ENCODE measurements around the gene SIGLEC8. TPM values are rescaled to one million over a fixed set of nuclear protein-coding genes. Genes with fewer than 3 reads are reported as not detected.

Gene SIGLEC8
- total RNA-seq, 2 donors from 2014 or later: 0.28 to 0.41 TPM

GRCh38 chr19:51473009-51473707 lies 14.9 kb upstream of the SIGLEC8 start:
- Histone ChIP-seq H3K27me3 (replicated peaks; ENCODE audit: insufficient read depth) (no peaks in the 10 kb centered on the region), H3K4me1 (ENCODE audit: control insufficient read depth in 1 of 2, low read depth in 2 of 2) (no peaks in the 10 kb centered on the region), H3K4me3 (no peak overlapping the region), H3K36me3 (no peaks in the 10 kb centered on the region), H3K27ac (no peak overlapping the region), H3K9me3 (no peaks in the 10 kb centered on the region)
- TF ChIP-seq CTCF (IDR thresholded peaks at IDR 0.05): peak; percentile 80
- peak; percentile 38 for DNase-seq (ENCODE audit: low spot score)
- ATAC-seq (ENCODE audit: insufficient number of reproducible peaks, low FRiP score, low read depth): no peak

GRCh38 chr19:51472607-51473006 lies 14.4 kb upstream of the SIGLEC8 start:
- no peak overlapping the region for H3K27ac ChIP-seq
- no peaks in the 10 kb centered on the region for H3K4me1 ChIP-seq (ENCODE audit: control insufficient read depth in 1 of 2, low read depth in 2 of 2)
- no peaks in the 10 kb centered on the region for H3K27me3 ChIP-seq (replicated peaks; ENCODE audit: insufficient read depth)
- no peak for ATAC-seq (ENCODE audit: insufficient number of reproducible peaks, low FRiP score, low read depth)
- H3K4me3 ChIP-seq: no peak overlapping the region
- DNase-seq (ENCODE audit: low spot score): no peak
- H3K36me3 ChIP-seq: no peaks in the 10 kb centered on the region
- no peak for TF ChIP-seq CTCF (IDR thresholded peaks at IDR 0.05)
- no peaks in the 10 kb centered on the region for H3K9me3 ChIP-seq

- H3K27me3 ChIP-seq (replicated peaks; ENCODE audit: insufficient read depth): no peaks in the 10 kb centered on the region
Measured at GRCh38 chr19:51471527-51471926, 13.3 kb upstream of the SIGLEC8 start.

GRCh38 chr19:51470966-51471365 lies 12.7 kb upstream of the SIGLEC8 start:
- Histone ChIP-seq H3K27ac (no peak overlapping the region), H3K4me1 (ENCODE audit: control insufficient read depth in 1 of 2, low read depth in 2 of 2) (no peaks in the 10 kb centered on the region), H3K27me3 (replicated peaks; ENCODE audit: insufficient read depth) (no peaks in the 10 kb centered on the region), H3K36me3 (no peaks in the 10 kb centered on the region), H3K4me3 (no peak overlapping the region), H3K9me3 (no peaks in the 10 kb centered on the region)
- ATAC-seq (ENCODE audit: insufficient number of reproducible peaks, low FRiP score, low read depth) (no peak), DNase-seq (ENCODE audit: low spot score) (no peak)
- TF ChIP-seq CTCF (IDR thresholded peaks at IDR 0.05): no peak

More at GRCh38 chr19:51471527-51471926, 13.3 kb upstream of the SIGLEC8 start:
- no peak overlapping the region for H3K4me3 ChIP-seq
- H3K36me3 ChIP-seq: no peaks in the 10 kb centered on the region
- no peak for TF ChIP-seq CTCF (IDR thresholded peaks at IDR 0.05)
- no peaks in the 10 kb centered on the region for H3K4me1 ChIP-seq (ENCODE audit: control insufficient read depth in 1 of 2, low read depth in 2 of 2)
- DNase-seq (ENCODE audit: low spot score) (no peak), ATAC-seq (ENCODE audit: insufficient number of reproducible peaks, low FRiP score, low read depth) (no peak)
- no peak overlapping the region for H3K27ac ChIP-seq
- no peaks in the 10 kb centered on the region for H3K9me3 ChIP-seq

- no peaks in the 10 kb centered on the region for H3K27me3 ChIP-seq (replicated peaks; ENCODE audit: insufficient read depth)
- ATAC-seq (ENCODE audit: insufficient number of reproducible peaks, low FRiP score, low read depth): no peak
- DNase-seq (ENCODE audit: low spot score): no peak
- no peak for TF ChIP-seq CTCF (IDR thresholded peaks at IDR 0.05)
- no peaks in the 10 kb centered on the region for H3K9me3 ChIP-seq
- H3K36me3 ChIP-seq: no peaks in the 10 kb centered on the region
- no peak overlapping the region for H3K4me3 ChIP-seq
- no peak overlapping the region for H3K27ac ChIP-seq
- H3K4me1 ChIP-seq (ENCODE audit: control insufficient read depth in 1 of 2, low read depth in 2 of 2): no peaks in the 10 kb centered on the region
Measured at GRCh38 chr19:51469629-51470028, 11.4 kb upstream of the SIGLEC8 start.
